SK-N-SH treated with all-trans-retinoic acid at 6 μM for 48 hours (cell line): ENCODE measurements around the gene KPNA5.

Source experiments
- ATAC-seq: fragments of 200-7000 bp; cut with Tn5 transposase; 3 replicates; pipeline ENCODE4 v1.9.1; 2020; ENCODE audit warnings: mild to moderate bottlenecking, moderate library complexity
- ARNTL ChIP-seq: fragments of 450-650 bp; formaldehyde crosslinking; IDR thresholded peaks from 2 replicates; pipeline ENCODE4 v1.5.0; 2020; ENCODE audit warnings: low read depth, mild to moderate bottlenecking, moderate library complexity, borderline replicate concordance
- BACH2 ChIP-seq: fragments of 250-450 bp; sonication (Bioruptor Pico); IDR thresholded peaks from 2 replicates; pipeline ENCODE4 v1.9.0; 2021; ENCODE audit warnings: mild to moderate bottlenecking, borderline replicate concordance
- CREB5 ChIP-seq: fragments of 250-450 bp; sonication (Bioruptor Pico); IDR thresholded peaks from 2 replicates; pipeline ENCODE4 v1.5.1; 2020; ENCODE audit warnings: low read depth, mild to moderate bottlenecking, moderate library complexity
- CSDC2 ChIP-seq: fragments of 250-450 bp; sonication (Bioruptor Pico); IDR thresholded peaks from 2 replicates; pipeline ENCODE4 v1.5.0; 2020; ENCODE audit warnings: mild to moderate bottlenecking, moderate library complexity
- CSRNP3 ChIP-seq: fragments of 250-450 bp; sonication (Bioruptor Pico); IDR thresholded peaks from 2 replicates; pipeline ENCODE4 v1.5.1; 2021; ENCODE audit warnings: mild to moderate bottlenecking, moderate library complexity
- ESRRG ChIP-seq: fragments of 250-450 bp; sonication (Bioruptor Pico); IDR thresholded peaks from 2 replicates; pipeline ENCODE4 v1.6.1; 2021; ENCODE audit warnings: mild to moderate bottlenecking
- GLIS3 ChIP-seq: fragments of 250-450 bp; sonication (Bioruptor Pico); IDR thresholded peaks from 2 replicates; pipeline ENCODE4 v1.5.0; 2020; ENCODE audit warnings: mild to moderate bottlenecking, moderate library complexity
- ISL1 ChIP-seq: fragments of 250-450 bp; sonication (Bioruptor Pico); IDR thresholded peaks from 2 replicates; pipeline ENCODE4 v2.1.2; 2022; ENCODE audit warnings: mild to moderate bottlenecking, moderate library complexity
- OSR1 ChIP-seq: fragments of 250-450 bp; sonication (Bioruptor Pico); IDR thresholded peaks from 2 replicates; pipeline ENCODE4 v1.8.0; 2022; ENCODE audit warnings: moderate library complexity, mild to moderate bottlenecking, inconsistent platforms
- PATZ1 ChIP-seq: fragments of 250-450 bp; sonication (Bioruptor Pico); IDR thresholded peaks from 2 replicates; pipeline ENCODE4 v1.8.0; 2020; ENCODE audit warnings: mild to moderate bottlenecking, moderate library complexity, borderline replicate concordance
- POU6F1 ChIP-seq: fragments of 250-450 bp; sonication (Bioruptor Pico); IDR thresholded peaks from 2 replicates; pipeline ENCODE4 v1.8.0; 2021; ENCODE audit warnings: low read depth, mild to moderate bottlenecking, moderate library complexity, borderline replicate concordance
- PPARA ChIP-seq: fragments of 250-450 bp; sonication (Bioruptor Pico); IDR thresholded peaks from 2 replicates; pipeline ENCODE4 v1.5.0; 2020; ENCODE audit warnings: mild to moderate bottlenecking, borderline replicate concordance
- RARB ChIP-seq: fragments of 250-450 bp; sonication (Bioruptor Pico); IDR thresholded peaks from 2 replicates; pipeline ENCODE4 v1.8.0; 2021; ENCODE audit warnings: mild to moderate bottlenecking, moderate library complexity
- SNAI2 ChIP-seq: fragments of 250-450 bp; sonication (Bioruptor Pico); IDR thresholded peaks from 2 replicates; pipeline ENCODE4 v1.5.0; 2020; ENCODE audit warnings: mild to moderate bottlenecking, moderate library complexity
- TOX ChIP-seq: fragments of 250-450 bp; sonication (Bioruptor Pico); IDR thresholded peaks from 2 replicates; pipeline ENCODE4 v1.8.0; 2021; ENCODE audit warnings: mild to moderate bottlenecking, moderate library complexity, borderline replicate concordance
- TSHZ2 ChIP-seq: fragments of 250-450 bp; sonication (Bioruptor Pico); IDR thresholded peaks from 2 replicates; pipeline ENCODE4 v1.5.0; 2020; ENCODE audit warnings: mild to moderate bottlenecking, moderate library complexity
- ZFP3 ChIP-seq: fragments of 250-450 bp; sonication (Bioruptor Pico); IDR thresholded peaks from 2 replicates; pipeline ENCODE4 v1.5.0; 2020; ENCODE audit warnings: mild to moderate bottlenecking, moderate library complexity
- ZFP30 ChIP-seq: fragments of 450-650 bp; formaldehyde crosslinking; IDR thresholded peaks from 2 replicates; pipeline ENCODE4 v1.5.0; 2022; ENCODE audit warnings: mild to moderate bottlenecking, moderate library complexity
- ZNF565 ChIP-seq: fragments of 450-650 bp; formaldehyde crosslinking; conservative IDR thresholded peaks from 2 replicates; pipeline ENCODE4 v1.5.0; 2020; ENCODE audit warnings: low read depth, mild to moderate bottlenecking, moderate library complexity
- ZNF70 ChIP-seq: fragments of 450-650 bp; formaldehyde crosslinking; IDR thresholded peaks from 2 replicates; pipeline ENCODE4 v1.5.0; 2020; ENCODE audit warnings: mild to moderate bottlenecking, moderate library complexity

KPNA5 gene

GRCh38 chr6:116714761-116715160 is 33.8 kb downstream of the KPNA5 start:
- TF ChIP-seq CSRNP3 (CRISPR knock-in tag), result no peak
- no peak for TF ChIP-seq SNAI2 (CRISPR knock-in tag)
- no peak for TF ChIP-seq OSR1 (CRISPR knock-in tag)
- no peak for TF ChIP-seq ARNTL (CRISPR knock-in tag)
- TF ChIP-seq BACH2 (CRISPR knock-in tag), result no peak
- no peak for TF ChIP-seq CREB5 (CRISPR knock-in tag)
- TF ChIP-seq ZFP30 (CRISPR knock-in tag), result no peak
- no peak for TF ChIP-seq ZFP3 (CRISPR knock-in tag)
- ATAC-seq, result no peak

GRCh38 chr6:116726947-116727346 is 45.9 kb downstream of the KPNA5 start:
- ATAC-seq, result no peak
- TF ChIP-seq CSDC2 (CRISPR knock-in tag) (no peak), ESRRG (CRISPR knock-in tag) (no peak), CSRNP3 (CRISPR knock-in tag) (no peak)

GRCh38 chr6:116730513-116730912 is 49.5 kb downstream of the KPNA5 start:
- TF ChIP-seq PPARA (CRISPR knock-in tag), result no peak
- TF ChIP-seq CSDC2 (CRISPR knock-in tag), result no peak
- no peak for TF ChIP-seq POU6F1
- no peak for TF ChIP-seq TOX
- TF ChIP-seq ARNTL (CRISPR knock-in tag), result no peak
- no peak for TF ChIP-seq OSR1 (CRISPR knock-in tag)
- no peak for TF ChIP-seq ISL1
- TF ChIP-seq RARB, result no peak
- TF ChIP-seq ZNF70 (CRISPR knock-in tag), result no peak
- no peak for TF ChIP-seq ZNF565 (CRISPR knock-in tag)

GRCh38 chr6:116737004-116737403 is 56.0 kb downstream of the KPNA5 start:
- TF ChIP-seq ZNF565 (CRISPR knock-in tag), result no peak
- no peak for TF ChIP-seq CREB5 (CRISPR knock-in tag)
- TF ChIP-seq TSHZ2, result no peak
- no peak for TF ChIP-seq ZFP30 (CRISPR knock-in tag)
- TF ChIP-seq GLIS3 (CRISPR knock-in tag), result no peak
- no peak for TF ChIP-seq ZFP3 (CRISPR knock-in tag)
- TF ChIP-seq POU6F1, result no peak
- TF ChIP-seq CSDC2 (CRISPR knock-in tag), result no peak
- no peak for TF ChIP-seq PATZ1
- no peak for TF ChIP-seq ARNTL (CRISPR knock-in tag)
- no peak for TF ChIP-seq SNAI2 (CRISPR knock-in tag)
- no peak for ATAC-seq

More at GRCh38 chr6:116730513-116730912, 49.5 kb downstream of the KPNA5 start:
- no peak for ATAC-seq
